Measurements from ENCODE around the gene OR11G2.
"Not testable (repeated sequence)": the region's sequence is repeated elsewhere in the genome, so short reads cannot be mapped to it uniquely, and the experiment has no call there.

The OR11G2 gene

DNA sequence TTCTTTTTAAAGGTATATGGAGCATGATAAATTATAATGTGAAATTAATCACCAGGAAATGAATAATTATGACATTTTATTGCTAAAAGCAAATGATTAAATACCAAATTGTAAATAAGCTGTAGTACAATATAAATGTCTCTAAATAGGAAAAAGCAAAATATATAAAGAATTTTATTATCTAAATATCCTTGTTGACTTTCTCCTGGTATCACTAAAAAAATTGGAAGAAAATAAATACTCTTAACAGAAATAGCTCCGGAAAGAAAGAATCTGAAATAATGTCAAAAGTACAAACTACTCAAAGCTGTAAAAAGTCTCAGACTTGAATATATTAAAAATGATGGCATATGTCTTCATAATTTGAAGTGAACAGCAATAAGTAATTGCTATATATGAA is 38.0 kb downstream of the OR11G2 start, which contains the start of gene OR11H7:
Gene OR11H7, plus strand, starts transcription at position 301 of the 400 bp plus-strand sequence.
- DNase-seq (ENCODE audit: low spot score) = no peak

DNA sequence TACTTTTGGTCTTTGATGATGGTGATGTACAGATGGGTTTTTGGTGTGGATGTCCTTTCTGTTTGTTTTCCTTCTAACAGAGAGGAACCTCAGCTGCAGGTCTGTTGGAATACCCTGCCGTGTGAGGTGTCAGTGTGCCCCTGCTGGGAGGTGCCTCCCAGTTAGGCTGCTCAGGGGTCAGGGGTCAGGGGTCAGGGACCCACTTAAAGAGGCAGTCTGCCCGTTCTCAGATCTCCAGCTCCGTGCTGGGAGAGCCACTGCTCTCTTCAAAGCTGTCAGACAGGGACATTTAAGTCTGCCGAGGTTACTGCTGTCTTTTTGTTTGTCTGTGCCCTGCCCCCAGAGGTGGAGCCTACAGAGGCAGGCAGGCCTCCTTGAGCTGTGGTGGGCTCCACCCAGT is 44.7 kb downstream of the OR11G2 start:
- not testable (repeated sequence) for DNase-seq (ENCODE audit: low spot score)

DNA sequence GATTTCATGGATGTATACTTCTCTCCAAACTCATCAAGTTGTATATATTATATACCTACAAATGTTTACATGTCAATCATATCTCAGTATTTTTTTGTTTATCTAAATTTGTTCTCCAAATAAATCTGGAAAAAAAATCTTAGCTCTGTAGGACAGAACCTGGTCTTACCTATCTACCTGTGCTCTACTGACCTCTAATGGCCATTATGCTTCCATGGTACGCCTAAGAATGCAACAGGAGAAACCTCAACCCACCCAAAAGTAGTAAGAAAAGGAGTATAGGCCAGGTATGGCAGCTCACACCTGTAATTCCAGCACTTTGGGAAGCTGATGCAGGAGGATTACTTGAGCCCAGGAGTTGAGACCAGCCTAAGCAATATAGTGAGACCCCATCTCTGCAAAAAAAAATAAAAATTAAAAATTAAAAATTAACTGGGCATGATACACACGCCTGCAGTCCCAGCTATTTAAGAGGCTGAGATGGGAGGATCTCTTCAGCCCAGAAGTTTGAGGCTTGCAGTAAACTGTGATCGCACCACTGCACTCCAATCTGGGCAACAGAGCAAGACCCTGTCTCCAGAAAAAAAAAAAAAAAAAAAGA is 57.0 kb downstream of the OR11G2 start:
- peak; percentile 33 for DNase-seq (ENCODE audit: low spot score)

All from NAMALWA (cell line).